GM19455 (cell line): ENCODE measurements around the gene BEST2.
"Not testable (repeated sequence)": the region's sequence is repeated elsewhere in the genome, so short reads cannot be mapped to it uniquely, and the experiment has no call there.

ENCODE experiments used
- ATAC-seq: cut with Tn5 transposase; IDR thresholded peaks from one replicate; pipeline ENCODE4 v1.9.1; 2021; ENCODE audit not compliant: unreplicated experiment

The BEST2 gene

GRCh38 chr19:12797141-12797587 lies 45.6 kb downstream of the BEST2 start:
- no peak for ATAC-seq

DNA sequence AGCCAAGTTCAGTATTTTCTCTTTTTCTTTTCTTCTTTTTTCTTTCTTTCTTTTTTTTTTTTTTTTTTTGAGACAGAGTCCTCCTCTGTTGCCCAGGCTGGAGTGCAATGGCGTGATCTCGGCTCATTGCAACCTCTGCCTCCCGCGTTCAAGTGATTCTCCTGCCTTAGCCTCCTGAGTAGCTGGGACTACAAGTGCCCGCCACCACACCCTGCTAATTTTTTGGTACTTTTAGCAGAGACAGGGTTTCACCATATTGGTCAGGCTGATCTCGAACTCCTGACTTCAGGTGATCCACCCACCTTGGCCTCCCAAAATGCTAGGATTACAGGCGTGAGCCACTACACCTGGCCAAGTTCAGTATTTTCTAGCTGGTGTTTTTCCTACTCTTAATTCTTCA lies 46.0 kb downstream of the BEST2 start:
- not testable (repeated sequence) for ATAC-seq

DNA sequence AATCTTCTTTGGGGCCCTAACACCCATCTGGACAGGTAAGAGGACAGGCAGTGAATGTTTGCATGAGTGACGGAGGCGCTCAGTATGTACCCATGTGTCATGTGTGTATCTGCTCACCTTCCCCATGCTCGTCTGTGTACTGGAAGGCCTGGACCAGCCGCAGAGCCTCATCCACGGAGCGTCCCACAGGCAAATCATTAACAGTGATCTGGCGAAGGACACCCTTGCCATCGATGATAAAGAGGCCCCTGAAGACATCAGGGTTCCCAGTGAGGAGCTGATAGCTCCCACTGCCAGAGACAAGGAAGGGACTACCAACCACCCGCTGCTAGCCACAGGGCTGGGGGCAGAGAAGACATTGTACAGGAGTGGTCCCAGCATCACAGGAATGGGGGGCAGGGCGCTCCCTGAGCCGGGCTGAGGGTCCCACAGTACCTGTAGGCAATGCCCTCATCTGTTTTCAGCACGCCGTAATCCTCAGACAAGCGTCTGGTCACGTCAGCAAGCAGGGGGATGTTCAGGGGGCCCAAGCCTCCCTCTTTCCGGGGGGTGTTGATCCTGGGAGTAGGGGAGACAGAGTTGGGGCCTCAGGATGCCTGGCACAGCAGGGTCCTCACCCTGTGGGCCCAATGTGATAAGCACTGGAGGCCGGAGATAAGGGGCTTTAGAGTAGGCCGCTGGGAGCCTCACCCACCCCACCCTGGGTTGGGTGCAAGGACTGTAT lies 48.3 kb downstream of the BEST2 start:
- ATAC-seq = no peak

- ATAC-seq = no peak
These were observed 48.8 kb downstream of the BEST2 start for GRCh38 chr19:12800466-12800770.

DNA sequence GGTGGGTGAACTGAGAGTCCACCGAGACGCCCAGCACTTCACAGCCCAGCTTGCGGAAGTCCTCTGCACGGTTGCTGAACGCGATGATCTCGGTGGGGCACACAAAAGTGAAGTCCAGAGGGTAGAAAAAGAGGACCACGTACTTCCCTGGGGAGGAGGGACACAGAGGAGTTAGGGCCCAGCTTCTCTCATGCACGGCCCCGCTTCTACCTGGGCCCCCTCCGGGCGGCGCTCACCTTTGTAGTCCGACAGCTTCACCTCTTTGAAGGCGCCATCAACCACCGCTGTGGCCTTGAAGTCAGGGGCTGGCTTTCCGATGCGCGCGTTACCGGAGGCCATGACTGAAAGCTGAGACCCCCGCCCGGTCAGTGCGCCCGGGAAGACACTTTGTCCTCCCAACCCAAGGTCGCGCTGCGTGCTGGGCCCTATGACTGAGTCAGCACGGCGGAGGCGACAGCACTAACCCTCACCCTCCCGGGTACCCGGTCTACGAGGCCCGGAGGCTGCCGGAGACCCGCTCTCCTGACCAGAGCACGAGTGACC lies 49.4 kb downstream of the BEST2 start:
- ATAC-seq = no peak

DNA sequence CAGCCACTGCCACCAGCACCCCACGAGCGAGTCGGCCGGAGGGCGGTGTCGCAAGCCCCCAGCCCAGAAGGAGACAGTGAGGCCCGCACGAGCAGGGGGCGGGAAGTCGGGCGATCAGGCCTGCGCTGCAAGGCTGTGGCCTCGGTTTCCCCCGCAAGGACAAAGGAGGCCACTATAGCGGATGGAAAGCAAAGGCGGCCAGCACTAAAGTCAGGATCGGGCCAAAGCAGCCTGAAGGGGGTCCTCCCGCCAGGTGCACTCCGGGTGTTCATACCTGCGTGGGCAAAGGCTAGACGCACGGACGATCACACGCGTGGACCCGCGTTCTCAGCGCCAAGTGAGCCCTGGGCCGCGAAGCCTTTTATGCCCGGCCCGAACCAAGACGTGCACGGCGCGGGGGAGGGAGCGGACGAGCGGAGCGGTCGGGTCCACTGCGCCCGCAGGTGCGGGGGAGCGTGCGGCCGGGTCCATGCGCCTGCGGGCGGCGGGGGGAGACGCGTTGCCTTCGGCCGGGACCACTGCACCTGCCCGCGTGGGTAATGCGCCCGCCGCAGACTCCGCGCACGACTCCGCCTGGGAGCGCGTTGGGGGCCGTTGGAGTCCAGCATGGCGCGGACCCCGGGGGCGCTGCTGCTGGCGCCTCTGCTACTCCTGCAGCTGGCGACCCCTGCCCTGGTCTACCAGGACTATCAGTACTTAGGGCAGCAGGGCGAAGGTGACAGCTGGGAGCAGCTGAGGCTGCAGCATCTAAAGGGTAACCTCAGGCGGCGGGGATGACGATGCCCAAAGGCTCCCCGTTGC lies 50.1 kb downstream of the BEST2 start, which contains the start of the genes PRDX2 and THSD8:
Gene PRDX2, minus strand, starts transcription at position 335 of the 801 bp plus-strand sequence. CDS start 539 bp downstream, outside the sequence.
Gene THSD8, plus strand, starts transcription at position 604 of the 801 bp plus-strand sequence. Its CDS starts 3 bp downstream, at position 607.
- ATAC-seq = no peak

DNA sequence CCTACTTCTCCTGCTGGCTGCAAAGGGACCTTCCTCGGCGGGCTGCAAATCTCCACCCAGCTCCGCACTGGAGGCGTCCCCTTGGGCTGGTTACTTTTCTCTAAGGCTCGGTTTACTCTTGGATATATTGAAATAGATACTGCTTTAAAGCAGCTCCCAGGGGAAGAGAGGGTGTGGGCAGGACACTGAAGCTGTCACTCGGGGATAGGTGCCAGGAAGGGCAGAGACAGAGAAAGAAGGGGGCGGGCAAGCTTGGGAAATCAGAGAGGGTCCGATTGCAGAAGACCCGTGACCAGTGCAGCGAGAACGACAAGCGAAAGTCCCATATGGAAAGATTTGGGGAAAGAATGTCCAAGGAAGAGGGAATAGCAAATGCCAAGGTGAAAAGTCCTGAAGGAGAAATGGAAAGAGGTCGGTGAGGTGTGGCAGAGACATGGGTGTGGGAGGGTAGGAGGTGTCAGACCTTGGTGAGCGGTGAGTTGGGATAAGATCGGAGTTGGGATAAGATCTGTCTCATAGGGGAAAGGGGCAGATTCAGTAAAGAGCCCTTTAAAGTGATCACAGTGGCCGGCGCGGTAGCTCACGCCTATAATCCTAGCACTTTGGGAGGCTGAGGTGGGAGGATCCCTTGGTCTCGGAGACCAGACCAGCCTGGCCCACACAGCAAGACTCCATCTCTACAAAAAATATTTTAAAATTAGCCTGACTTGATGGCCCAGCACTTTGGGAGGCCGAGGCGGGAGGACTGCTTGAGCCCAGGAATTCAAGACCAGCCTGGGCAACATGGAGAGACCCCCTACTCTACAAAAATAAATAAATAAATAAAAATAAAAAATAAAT lies 50.9 kb downstream of the BEST2 start:
- no peak for ATAC-seq

GRCh38 chr19:12804051-12804450 lies 52.5 kb downstream of the BEST2 start:
- no peak for ATAC-seq

DNA sequence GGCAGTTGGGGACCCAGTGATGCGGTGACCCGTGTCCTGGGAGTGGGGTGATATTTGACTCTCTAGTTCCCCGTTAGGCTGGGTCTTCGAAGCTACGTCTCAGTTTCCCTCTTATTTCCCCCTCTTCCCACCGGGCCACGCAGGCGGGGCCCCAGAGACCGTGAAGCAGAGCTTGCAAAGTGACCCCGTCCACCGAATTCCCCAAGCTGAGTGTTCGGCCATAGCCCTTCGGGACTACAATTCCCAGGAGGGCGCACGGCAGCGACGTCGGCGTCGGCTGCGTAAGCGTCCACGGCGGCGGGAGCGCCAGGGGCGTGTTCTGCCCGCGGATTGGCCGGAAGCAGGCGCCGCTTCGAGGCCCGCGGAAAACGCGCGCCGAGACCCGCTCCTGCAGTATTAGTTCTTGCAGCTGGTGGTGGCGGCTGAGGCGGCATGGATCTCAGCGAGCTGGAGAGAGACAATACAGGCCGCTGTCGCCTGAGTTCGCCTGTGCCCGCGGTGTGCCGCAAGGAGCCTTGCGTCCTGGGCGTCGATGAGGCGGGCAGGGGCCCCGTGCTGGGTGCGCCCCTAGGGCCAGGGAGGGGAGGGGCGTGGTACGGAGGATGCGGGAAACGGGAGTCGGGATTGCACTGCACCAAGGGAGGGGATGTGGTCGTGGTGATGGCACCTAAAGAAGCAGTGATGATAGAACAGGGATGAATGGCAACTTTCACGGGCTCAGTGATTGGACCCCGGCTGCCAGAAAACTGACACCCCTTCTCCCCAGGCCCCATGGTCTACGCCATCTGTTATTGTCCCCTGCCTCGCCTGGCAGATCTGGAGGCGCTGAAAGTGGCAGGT lies 54.9 kb downstream of the BEST2 start, which contains the start of gene RNASEH2A:
Gene RNASEH2A, plus strand, starts transcription at position 343 of the 840 bp plus-strand sequence. Its CDS starts 90 bp downstream, at position 433.
- ATAC-seq = no peak
